RWPE2 (cell line): ENCODE data around the gene ENDOV.

Experiments
- ATAC-seq: fragments of 200-7000 bp; cut with Tn5 transposase; 3 replicates; pipeline ENCODE4 v1.9.1; 2021; ENCODE audit warnings: low read depth
- DNase-seq: peaks from one replicate; pipeline ENCODE4 v3.0.0-alpha.2; 2020; ENCODE audit warnings: low spot score
- H3K27ac ChIP-seq: fragments of 450-650 bp; 2 replicates; pipeline ENCODE4 v1.5.1; 2017; ENCODE audit warnings: mild to moderate bottlenecking; ENCODE audit not compliant: poor library complexity, severe bottlenecking
- H3K27me3 ChIP-seq: fragments of 250-450 bp; sonication (Bioruptor Pico); 2 replicates; pipeline ENCODE4 v1.5.1; 2021; ENCODE audit warnings: mild to moderate bottlenecking, moderate library complexity; ENCODE audit not compliant: insufficient read depth, poor library complexity, severe bottlenecking
- H3K36me3 ChIP-seq: fragments of 250-450 bp; sonication (Bioruptor Pico); 2 replicates; pipeline ENCODE4 v1.5.1; 2020; ENCODE audit warnings: low read depth, mild to moderate bottlenecking, moderate library complexity
- H3K4me1 ChIP-seq: fragments of 250-450 bp; sonication (Bioruptor Pico); 2 replicates; pipeline ENCODE4 v1.5.1; 2021; ENCODE audit warnings: mild to moderate bottlenecking, moderate library complexity; ENCODE audit not compliant: insufficient read depth, poor library complexity, severe bottlenecking
- H3K4me3 ChIP-seq: fragments of 250-450 bp; sonication (Bioruptor Pico); 2 replicates; pipeline ENCODE4 v1.5.1; 2021; ENCODE audit warnings: mild to moderate bottlenecking, moderate library complexity; ENCODE audit not compliant: severe bottlenecking
- H3K9me3 ChIP-seq: fragments of 250-450 bp; sonication (Bioruptor Pico); 2 replicates; pipeline ENCODE4 v1.5.1; 2021; ENCODE audit warnings: mild to moderate bottlenecking, moderate library complexity; ENCODE audit not compliant: severe bottlenecking
- TF ChIP-seq, protein P1 (sequence below): fragments of 450-650 bp; IDR thresholded peaks from one replicate; pipeline ENCODE4 v1.5.1; 2017; ENCODE audit warnings: mild to moderate bottlenecking, moderate library complexity; ENCODE audit not compliant: poor library complexity, severe bottlenecking

ENDOV gene

DNA sequence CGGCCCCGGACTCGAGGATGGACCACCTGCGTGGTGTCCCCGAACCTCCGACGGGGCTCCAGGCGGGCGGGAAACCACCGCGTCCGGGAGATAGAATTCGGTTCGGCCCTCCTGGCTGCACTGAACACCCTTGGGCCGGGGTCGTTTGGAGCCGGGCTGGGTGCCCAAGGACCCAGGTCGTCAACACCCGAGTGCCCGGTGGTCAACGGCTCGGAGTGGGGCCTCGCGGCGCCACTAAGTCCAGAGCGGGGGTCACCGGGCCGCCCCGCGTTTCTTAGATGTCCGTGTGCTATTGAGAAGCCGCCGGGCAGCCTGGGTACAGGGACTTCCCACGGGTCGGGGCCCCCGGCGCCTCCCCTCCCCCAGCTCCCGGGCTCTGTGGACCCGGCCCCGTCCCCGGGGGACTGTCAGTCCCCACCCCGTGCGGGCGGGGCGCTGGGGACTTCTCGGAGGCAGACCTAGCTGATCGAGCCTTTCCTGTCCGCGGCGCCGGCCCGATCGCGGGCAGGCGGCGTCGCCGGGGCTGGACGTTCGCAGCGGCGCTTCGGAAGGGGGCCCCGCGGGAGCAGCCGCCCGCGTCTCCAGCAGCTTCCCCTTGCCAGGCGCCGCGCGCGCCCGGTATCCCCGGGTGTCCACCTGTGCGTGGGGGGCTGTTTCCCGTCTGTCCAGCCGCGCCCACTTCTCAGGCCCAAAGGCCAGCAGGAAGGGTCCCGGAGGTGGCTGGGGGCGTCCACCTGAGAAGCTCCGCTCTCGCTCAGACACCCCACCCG, 62.1 kb downstream of the ENDOV start:
- Histone ChIP-seq H3K4me3 (peak overlapping the region; percentile 7), H3K27me3 (peaks cover 65% of the 10 kb centered on the region), H3K4me1 (peaks cover 4% of the 10 kb centered on the region), H3K27ac (no peak overlapping the region), H3K36me3 (no peaks in the 10 kb centered on the region), H3K9me3 (no peaks in the 10 kb centered on the region)
- DNase-seq: no peak
- ATAC-seq: no peak
- TF ChIP-seq, protein P1, sequence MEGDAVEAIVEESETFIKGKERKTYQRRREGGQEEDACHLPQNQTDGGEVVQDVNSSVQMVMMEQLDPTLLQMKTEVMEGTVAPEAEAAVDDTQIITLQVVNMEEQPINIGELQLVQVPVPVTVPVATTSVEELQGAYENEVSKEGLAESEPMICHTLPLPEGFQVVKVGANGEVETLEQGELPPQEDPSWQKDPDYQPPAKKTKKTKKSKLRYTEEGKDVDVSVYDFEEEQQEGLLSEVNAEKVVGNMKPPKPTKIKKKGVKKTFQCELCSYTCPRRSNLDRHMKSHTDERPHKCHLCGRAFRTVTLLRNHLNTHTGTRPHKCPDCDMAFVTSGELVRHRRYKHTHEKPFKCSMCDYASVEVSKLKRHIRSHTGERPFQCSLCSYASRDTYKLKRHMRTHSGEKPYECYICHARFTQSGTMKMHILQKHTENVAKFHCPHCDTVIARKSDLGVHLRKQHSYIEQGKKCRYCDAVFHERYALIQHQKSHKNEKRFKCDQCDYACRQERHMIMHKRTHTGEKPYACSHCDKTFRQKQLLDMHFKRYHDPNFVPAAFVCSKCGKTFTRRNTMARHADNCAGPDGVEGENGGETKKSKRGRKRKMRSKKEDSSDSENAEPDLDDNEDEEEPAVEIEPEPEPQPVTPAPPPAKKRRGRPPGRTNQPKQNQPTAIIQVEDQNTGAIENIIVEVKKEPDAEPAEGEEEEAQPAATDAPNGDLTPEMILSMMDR: no peak

DNA sequence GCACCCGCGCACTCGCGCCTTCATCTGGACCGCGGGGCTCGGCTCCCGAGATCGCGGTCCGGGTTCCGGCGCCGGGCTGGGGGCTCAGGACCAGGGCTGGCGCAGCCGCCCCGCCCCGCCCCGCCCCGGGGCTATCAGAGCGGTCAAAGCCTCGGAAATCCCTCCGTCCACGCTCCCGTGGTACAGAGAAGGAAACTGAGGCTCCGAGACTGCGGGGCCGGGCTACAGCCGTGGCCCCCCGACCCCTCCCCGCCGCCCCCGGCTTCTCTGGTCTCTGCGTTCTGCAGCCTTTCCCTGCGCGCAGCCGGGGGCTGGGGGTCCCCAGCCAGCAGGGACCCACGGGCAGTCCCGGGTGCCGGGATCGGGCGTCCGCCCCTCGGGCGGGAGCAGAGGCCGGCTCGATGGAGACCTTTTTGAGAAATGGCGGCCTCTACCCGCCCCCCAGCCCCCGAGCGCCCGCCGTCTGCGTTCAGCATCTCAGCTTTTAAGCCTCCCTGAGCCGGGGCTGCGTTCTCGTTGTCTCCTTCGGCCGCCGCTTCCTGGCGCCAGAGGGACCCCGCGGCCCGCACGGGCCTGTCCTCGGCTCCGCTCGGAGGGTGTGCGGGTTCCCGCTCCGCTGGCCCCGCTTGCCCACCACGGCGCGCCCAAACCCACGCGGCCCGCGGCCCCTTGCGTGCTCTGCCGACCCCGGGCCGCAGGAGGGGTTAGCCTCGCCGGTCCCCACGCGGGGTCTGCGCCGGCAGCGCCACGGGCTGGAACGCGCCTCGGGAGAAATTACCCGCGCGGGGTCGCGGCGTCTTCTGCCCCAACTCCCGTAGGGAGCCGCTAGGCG, 62.9 kb downstream of the ENDOV start:
- ATAC-seq (peak; percentile 63), DNase-seq (no peak)
- no peak overlapping the region for H3K27ac ChIP-seq
- no peaks in the 10 kb centered on the region for H3K9me3 ChIP-seq
- H3K27me3 ChIP-seq: peaks cover 61% of the 10 kb centered on the region
- H3K4me1 ChIP-seq: peaks cover 4% of the 10 kb centered on the region
- TF ChIP-seq, protein P1: peak; percentile 72
- peak overlapping the region; percentile 18 for H3K4me3 ChIP-seq
- H3K36me3 ChIP-seq: no peaks in the 10 kb centered on the region

DNA sequence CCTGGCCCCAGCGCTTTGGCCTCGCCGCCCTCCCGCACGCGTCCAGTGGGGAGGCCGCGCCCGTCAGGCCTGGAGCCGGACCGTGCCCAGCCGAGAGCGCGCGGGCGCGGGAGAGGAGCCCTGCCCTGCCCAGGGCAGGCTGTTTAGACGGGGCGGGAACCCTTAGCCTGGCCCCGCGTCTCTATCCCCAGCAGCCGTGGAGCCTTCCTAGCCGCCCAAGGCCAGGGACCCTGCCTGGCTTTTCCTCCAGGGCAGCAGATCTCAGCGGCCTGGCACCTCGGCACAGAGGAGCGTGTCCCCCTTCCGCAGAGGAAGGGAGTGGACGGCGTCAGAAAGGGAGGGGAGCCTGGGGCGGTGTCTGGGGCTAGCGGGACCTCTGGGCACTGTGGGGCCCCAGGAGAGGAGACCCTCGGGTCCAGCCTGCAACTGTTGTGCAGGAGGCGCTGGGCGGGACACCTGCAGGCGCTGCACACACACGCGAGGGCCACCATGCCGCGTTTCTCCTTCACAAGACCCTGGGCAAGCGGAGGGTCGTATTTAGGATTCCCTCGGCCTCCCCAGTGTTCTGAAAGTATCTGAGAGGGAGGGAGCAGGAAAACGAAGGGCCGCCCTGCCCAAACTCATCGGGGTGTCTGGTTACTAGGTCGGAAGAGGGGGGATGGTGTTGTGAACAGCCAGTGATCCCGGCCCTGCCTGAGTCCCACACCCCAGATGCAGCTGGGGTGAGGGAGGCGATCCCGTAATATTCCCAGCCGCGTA, 63.7 kb downstream of the ENDOV start:
- Histone ChIP-seq H3K4me3 (peak overlapping the region; percentile 18), H3K4me1 (peaks cover 4% of the 10 kb centered on the region), H3K27me3 (peaks cover 57% of the 10 kb centered on the region)

DNA sequence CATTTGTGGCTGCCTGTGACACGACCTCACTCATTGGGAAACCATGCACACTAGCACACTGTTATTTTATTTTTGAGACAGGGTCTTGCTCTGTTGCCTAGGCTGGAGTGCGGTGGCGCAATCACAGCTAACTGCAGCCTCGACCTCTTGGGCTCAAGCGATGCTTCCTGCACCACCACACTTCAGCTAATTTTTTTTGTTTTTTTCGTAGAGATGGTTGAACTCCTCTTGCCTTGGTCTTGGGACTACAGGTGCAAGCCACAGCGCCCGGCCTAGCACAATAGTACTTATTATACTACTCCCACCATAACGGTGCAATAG, 64.2 kb downstream of the ENDOV start:
- peaks cover 4% of the 10 kb centered on the region for H3K4me1 ChIP-seq
- DNase-seq: no peak
- H3K9me3 ChIP-seq: no peaks in the 10 kb centered on the region
- no peak overlapping the region for H3K27ac ChIP-seq
- H3K4me3 ChIP-seq: no peak overlapping the region
- H3K36me3 ChIP-seq: no peaks in the 10 kb centered on the region
- TF ChIP-seq, protein P1: no peak
- peaks cover 53% of the 10 kb centered on the region for H3K27me3 ChIP-seq
- no peak for ATAC-seq

More for the DNA sequence above, 63.7 kb downstream of the ENDOV start:
- Histone ChIP-seq H3K27ac (no peak overlapping the region), H3K9me3 (no peaks in the 10 kb centered on the region), H3K36me3 (no peaks in the 10 kb centered on the region)
- no peak for ATAC-seq
- TF ChIP-seq, protein P1: no peak
- no peak for DNase-seq
